ENCODE data around the gene AHNAK. TPM values are rescaled to one million over a fixed set of nuclear protein-coding genes. Genes with fewer than 3 reads are reported as not detected.
A peak's percentile ranks its signal among the peaks of the same experiment; 100 is the strongest.
"Not testable (repeated sequence)": the region's sequence is repeated elsewhere in the genome, so short reads cannot be mapped to it uniquely, and the experiment has no call there.

The AHNAK gene
- total and polyA plus RNA-seq, 9 donors, result 203 to 411 (median 316) TPM

DNA sequence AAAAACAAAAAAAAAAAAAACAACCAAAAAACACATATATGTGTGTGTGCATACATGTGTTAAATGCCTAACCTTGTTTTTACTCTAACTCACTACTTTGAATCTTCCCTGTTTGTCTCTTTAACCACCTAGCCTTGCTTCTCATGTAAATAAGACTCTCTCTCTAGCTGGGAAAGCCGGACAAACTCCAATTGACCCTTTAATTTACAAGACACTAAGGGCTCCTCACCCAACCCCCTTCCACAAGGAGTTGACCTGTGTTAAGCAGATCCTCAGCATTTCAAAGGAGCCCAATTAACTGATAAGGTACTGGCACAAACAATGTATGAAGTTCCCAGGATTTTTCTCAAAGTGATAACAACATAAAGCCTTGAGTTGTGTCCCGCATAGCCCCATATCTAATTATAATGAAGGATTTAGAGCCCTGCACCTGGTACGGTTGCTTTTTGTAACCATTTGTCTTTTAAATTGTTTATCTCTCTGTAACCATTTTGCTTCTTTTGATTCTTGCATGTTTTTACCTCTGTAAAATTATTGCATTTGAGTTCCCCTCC lies 15.1 kb upstream of the AHNAK start:
- H3K27ac ChIP-seq (ENCODE audit: low read length); H3K27me3 ChIP-seq (ENCODE audit: control insufficient read depth, insufficient read depth, low read length); H3K9me3 ChIP-seq (replicated peaks; ENCODE audit: control insufficient read depth, low read depth, low read length); H3K4me3 ChIP-seq (ENCODE audit: low read length); DNase-seq: not testable (repeated sequence)
- H3K4me1 ChIP-seq (ENCODE audit: control insufficient read depth, insufficient read depth, low read length), result peaks cover 24% of the 10 kb centered on the region
- 70% methylated on average over 1 of the region's 3 CpGs for WGBS (ENCODE audit: insufficient coverage)
- peaks cover 84% of the 10 kb centered on the region for H3K36me3 ChIP-seq (ENCODE audit: control insufficient read depth, insufficient read depth, low read length)

GRCh38 chr11:62560566-62561103 lies 14.0 kb upstream of the AHNAK start:
- H3K4me1 ChIP-seq (ENCODE audit: control insufficient read depth, insufficient read depth, low read length), result peaks cover 36% of the 10 kb centered on the region

GRCh38 chr11:62559626-62560025 lies 13.0 kb upstream of the AHNAK start:
- 63% methylated on average over 5 of the region's 5 CpGs for WGBS (ENCODE audit: insufficient coverage)
- Histone ChIP-seq H3K27ac (ENCODE audit: low read length) (peak overlapping the region; percentile 51), H3K36me3 (ENCODE audit: control insufficient read depth, insufficient read depth, low read length) (peaks cover 64% of the 10 kb centered on the region), H3K4me1 (ENCODE audit: control insufficient read depth, insufficient read depth, low read length) (peaks cover 46% of the 10 kb centered on the region)
- DNase-seq; H3K27me3 ChIP-seq (ENCODE audit: control insufficient read depth, insufficient read depth, low read length); H3K9me3 ChIP-seq (replicated peaks; ENCODE audit: control insufficient read depth, low read depth, low read length); H3K4me3 ChIP-seq (ENCODE audit: low read length): not testable (repeated sequence)

More at GRCh38 chr11:62560566-62561103, 14.0 kb upstream of the AHNAK start:
- peaks cover 72% of the 10 kb centered on the region for H3K36me3 ChIP-seq (ENCODE audit: control insufficient read depth, insufficient read depth, low read length)
- peak; percentile 92 for DNase-seq
- H3K9me3 ChIP-seq (replicated peaks; ENCODE audit: control insufficient read depth, low read depth, low read length), result no peaks in the 10 kb centered on the region
- WGBS (ENCODE audit: insufficient coverage), result 28% methylated on average over 2 of the region's 2 CpGs
- peak overlapping the region; percentile 42 for H3K27ac ChIP-seq (ENCODE audit: low read length)
- H3K27me3 ChIP-seq (ENCODE audit: control insufficient read depth, insufficient read depth, low read length), result no peaks in the 10 kb centered on the region
- no peak overlapping the region for H3K4me3 ChIP-seq (ENCODE audit: low read length)

DNA sequence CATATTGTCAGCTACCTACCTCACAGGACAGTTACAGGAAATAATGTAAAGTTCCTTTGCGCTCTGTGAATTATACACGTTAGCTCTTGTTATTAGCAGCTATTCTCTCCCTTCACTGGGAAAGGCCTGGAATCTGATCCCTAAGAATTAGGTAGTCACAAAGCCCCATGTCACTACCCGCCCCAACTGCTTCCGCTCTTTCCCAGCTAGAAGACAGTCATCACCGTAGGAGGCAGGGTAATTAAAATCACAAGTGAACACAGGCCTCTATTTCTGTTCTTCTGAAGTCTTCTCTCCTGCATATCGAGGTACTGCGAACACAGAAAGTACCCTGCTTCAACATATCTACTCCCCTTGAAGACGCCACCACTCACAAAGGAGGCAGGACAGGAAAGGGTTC lies 12.6 kb upstream of the AHNAK start:
- no peaks in the 10 kb centered on the region for H3K9me3 ChIP-seq (replicated peaks; ENCODE audit: control insufficient read depth, low read depth, low read length)
- H3K27me3 ChIP-seq (ENCODE audit: control insufficient read depth, insufficient read depth, low read length), result no peaks in the 10 kb centered on the region
- peak overlapping the region; percentile 51 for H3K27ac ChIP-seq (ENCODE audit: low read length)
- DNase-seq, result no peak
- H3K4me3 ChIP-seq (ENCODE audit: low read length), result no peak overlapping the region
- H3K4me1 ChIP-seq (ENCODE audit: control insufficient read depth, insufficient read depth, low read length), result peaks cover 50% of the 10 kb centered on the region
- peaks cover 63% of the 10 kb centered on the region for H3K36me3 ChIP-seq (ENCODE audit: control insufficient read depth, insufficient read depth, low read length)
- WGBS (ENCODE audit: insufficient coverage), result 67% methylated on average over 6 of the region's 8 CpGs

DNA sequence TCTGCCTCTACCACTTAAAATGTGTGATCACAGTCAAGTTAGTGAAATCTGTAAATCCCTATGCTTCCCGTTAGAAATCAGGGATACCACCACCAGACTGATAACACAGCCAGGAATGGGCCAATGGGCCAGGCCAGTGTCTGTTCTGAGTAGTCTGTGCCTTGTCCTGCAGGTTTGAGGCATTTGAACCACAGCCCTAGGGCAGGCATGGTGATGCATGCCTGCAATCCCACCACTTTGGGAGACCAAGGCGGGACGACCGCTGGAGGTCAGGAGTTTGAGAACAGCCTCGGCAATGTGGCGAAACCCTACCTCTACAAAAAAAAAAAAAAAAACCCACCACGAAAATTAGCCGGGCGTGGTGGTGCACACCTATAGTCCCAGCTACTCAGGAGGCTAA lies 12.1 kb upstream of the AHNAK start:
- DNase-seq, result no peak
- Histone ChIP-seq H3K27ac (ENCODE audit: low read length) (no peak overlapping the region), H3K4me1 (ENCODE audit: control insufficient read depth, insufficient read depth, low read length) (peaks cover 55% of the 10 kb centered on the region), H3K4me3 (ENCODE audit: low read length) (no peak overlapping the region), H3K27me3 (ENCODE audit: control insufficient read depth, insufficient read depth, low read length) (no peaks in the 10 kb centered on the region), H3K9me3 (replicated peaks; ENCODE audit: control insufficient read depth, low read depth, low read length) (no peaks in the 10 kb centered on the region), H3K36me3 (ENCODE audit: control insufficient read depth, insufficient read depth, low read length) (peaks cover 59% of the 10 kb centered on the region)
- no CpG with 5 or more reads among the region's 9 CpGs for WGBS (ENCODE audit: insufficient coverage)

- Histone ChIP-seq H3K36me3 (ENCODE audit: control insufficient read depth, insufficient read depth, low read length) (peaks cover 44% of the 10 kb centered on the region), H3K4me1 (ENCODE audit: control insufficient read depth, insufficient read depth, low read length) (peaks cover 71% of the 10 kb centered on the region), H3K27ac (ENCODE audit: low read length) (peak overlapping the region; percentile 95), H3K9me3 (replicated peaks; ENCODE audit: control insufficient read depth, low read depth, low read length) (no peaks in the 10 kb centered on the region), H3K27me3 (ENCODE audit: control insufficient read depth, insufficient read depth, low read length) (no peaks in the 10 kb centered on the region), H3K4me3 (ENCODE audit: low read length) (no peak overlapping the region)
- no peak for DNase-seq
- no CpG with 5 or more reads among the region's 3 CpGs for WGBS (ENCODE audit: insufficient coverage)
Observed at GRCh38 chr11:62556875-62557631, 10.4 kb upstream of the AHNAK start.

DNA sequence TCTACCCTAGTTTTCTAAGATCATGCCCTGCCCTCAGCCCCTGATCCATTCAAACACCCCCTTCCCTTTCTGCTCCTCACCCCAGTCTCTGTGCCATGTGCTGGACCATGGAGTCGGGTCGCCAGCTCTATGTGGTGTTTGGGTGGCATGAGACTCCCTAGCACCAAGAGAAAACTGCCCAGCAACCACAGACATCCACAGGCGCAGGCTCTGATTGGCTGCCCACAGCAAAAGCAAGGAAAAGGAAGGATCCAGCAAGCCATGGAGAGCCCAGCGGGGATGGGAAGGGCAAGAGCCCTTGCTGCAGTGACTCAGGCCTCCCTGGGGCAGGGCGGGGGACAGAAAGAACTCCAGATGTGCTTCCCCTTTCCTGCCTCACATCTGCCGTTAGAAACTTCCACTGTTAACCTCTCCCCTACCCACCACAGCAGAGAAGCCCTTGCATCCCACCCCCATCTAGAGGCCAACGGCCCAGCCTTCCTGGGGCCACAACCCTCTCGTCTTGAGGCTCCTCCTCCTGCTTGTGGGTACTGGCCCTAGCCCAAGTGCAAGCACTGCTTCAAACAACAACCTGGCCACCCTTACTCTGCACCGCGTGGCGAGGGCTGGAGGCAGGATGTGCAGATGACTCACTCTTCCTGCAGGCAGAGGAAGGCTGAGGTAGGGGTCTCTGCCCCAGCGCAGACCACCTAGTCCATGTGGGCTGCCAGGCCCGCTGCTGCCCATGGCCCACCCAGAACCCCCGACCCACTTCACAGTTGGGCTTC lies 9.7 kb upstream of the AHNAK start:
- Histone ChIP-seq H3K4me1 (ENCODE audit: control insufficient read depth, insufficient read depth, low read length) (peaks cover 79% of the 10 kb centered on the region), H3K36me3 (ENCODE audit: control insufficient read depth, insufficient read depth, low read length) (peaks cover 38% of the 10 kb centered on the region), H3K9me3 (replicated peaks; ENCODE audit: control insufficient read depth, low read depth, low read length) (no peaks in the 10 kb centered on the region), H3K4me3 (ENCODE audit: low read length) (peak overlapping the region; percentile 9), H3K27me3 (ENCODE audit: control insufficient read depth, insufficient read depth, low read length) (no peaks in the 10 kb centered on the region), H3K27ac (ENCODE audit: low read length) (peak overlapping the region; percentile 95)
- WGBS (ENCODE audit: insufficient coverage), result 5% methylated on average over 4 of the region's 14 CpGs
- peak; percentile 94 for DNase-seq

GRCh38 chr11:62555464-62556107 lies 9.0 kb upstream of the AHNAK start:
- Histone ChIP-seq H3K27ac (ENCODE audit: low read length) (peak overlapping the region; percentile 95), H3K27me3 (ENCODE audit: control insufficient read depth, insufficient read depth, low read length) (no peaks in the 10 kb centered on the region), H3K9me3 (replicated peaks; ENCODE audit: control insufficient read depth, low read depth, low read length) (no peaks in the 10 kb centered on the region), H3K36me3 (ENCODE audit: control insufficient read depth, insufficient read depth, low read length) (peaks cover 33% of the 10 kb centered on the region), H3K4me1 (ENCODE audit: control insufficient read depth, insufficient read depth, low read length) (peaks cover 78% of the 10 kb centered on the region), H3K4me3 (ENCODE audit: low read length) (peak overlapping the region; percentile 9)
- WGBS (ENCODE audit: insufficient coverage), result no CpG with 5 or more reads among the region's 4 CpGs
- DNase-seq, result peak; percentile 89

- H3K4me3 ChIP-seq (ENCODE audit: low read length), result no peak overlapping the region
- H3K27me3 ChIP-seq (ENCODE audit: control insufficient read depth, insufficient read depth, low read length), result no peaks in the 10 kb centered on the region
- H3K9me3 ChIP-seq (replicated peaks; ENCODE audit: control insufficient read depth, low read depth, low read length), result no peaks in the 10 kb centered on the region
- peaks cover 24% of the 10 kb centered on the region for H3K36me3 ChIP-seq (ENCODE audit: control insufficient read depth, insufficient read depth, low read length)
- WGBS (ENCODE audit: insufficient coverage), result 86% methylated on average over 1 of the region's 7 CpGs
- H3K27ac ChIP-seq (ENCODE audit: low read length), result peak overlapping the region; percentile 95
- H3K4me1 ChIP-seq (ENCODE audit: control insufficient read depth, insufficient read depth, low read length), result peaks cover 73% of the 10 kb centered on the region
- DNase-seq, result peak; percentile 85
Observed at GRCh38 chr11:62554387-62555167, 8.0 kb upstream of the AHNAK start.
